Esophagus muscularis mucosa (tissue), 3 donors: Measurements from ENCODE around the gene FOXP2.

Experiments used
- CTCF ChIP-seq, 3 experiments: fragments of 200-600 bp in 2 of 3; fragments of 450-650 bp in 1 of 3; sonication (generic) in 2 of 3; IDR thresholded peaks; one replicate each; pipeline ENCODE4 v1.5.1; 2017 to 2019; ENCODE audit warnings: antibody characterized with exemption in 3 of 3, mild to moderate bottlenecking in 2 of 3, moderate library complexity in 1 of 3
- POLR2A ChIP-seq: fragments of 450-650 bp; IDR thresholded peaks from one replicate; pipeline ENCODE4 v1.6.1; 2017; ENCODE audit warnings: antibody characterized with exemption, moderate library complexity, mild to moderate bottlenecking, low read depth

DNA sequence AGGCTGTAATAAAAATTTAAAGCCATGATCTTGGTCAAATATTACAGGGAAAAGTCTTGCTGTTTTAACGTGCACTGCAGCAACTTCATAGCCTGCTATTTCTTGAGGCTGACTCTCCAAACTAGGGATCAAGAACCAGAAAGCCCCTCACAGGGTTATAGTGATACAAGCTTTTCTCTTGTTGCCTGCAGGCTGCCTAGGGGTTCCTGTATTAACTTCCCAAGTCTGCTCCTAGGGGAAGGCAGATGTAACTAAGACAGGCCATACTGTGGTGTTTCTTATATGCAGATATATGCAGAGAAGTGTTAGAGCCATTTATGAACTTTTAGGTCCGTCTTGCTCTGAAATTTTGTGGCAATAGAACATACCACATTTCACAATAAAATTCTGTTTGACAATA is 175.7 kb downstream of the FOXP2 start:
- TF ChIP-seq POLR2A (no peak), CTCF (IDR thresholded peaks at IDR 0.05) (no peak)
